BLaER1 treated with 17β-estradiol and CSF1 and Interleukin-3, amounts not matched to agents 10 nM and 100 nM (cell line): ENCODE data around the gene CATSPERD.
A peak's percentile ranks its signal among the peaks of the same experiment; 100 is the strongest.
"Not testable (repeated sequence)": the region's sequence is repeated elsewhere in the genome, so short reads cannot be mapped to it uniquely, and the experiment has no call there.

Experiments used
- H3K27ac ChIP-seq, 11 experiments: shearing (Covaris generic); formaldehyde crosslinking; 2 replicates each; pipeline ENCODE4 v1.8.1; 2022
- H3K27me3 ChIP-seq, 11 experiments: shearing (Covaris generic); formaldehyde crosslinking; 2 replicates each; pipeline ENCODE4 v1.8.1; 2022
- H3K36me3 ChIP-seq, 11 experiments: shearing (Covaris generic); formaldehyde crosslinking; 2 replicates each; pipeline ENCODE4 v1.8.1; 2022
- H3K4me1 ChIP-seq, 10 experiments: shearing (Covaris generic); formaldehyde crosslinking; 2 replicates each; pipeline ENCODE4 v1.8.1; 2022
- H3K4me2 ChIP-seq, 11 experiments: shearing (Covaris generic); formaldehyde crosslinking; 2 replicates each; pipeline ENCODE4 v1.8.1; 2022
- H3K4me3 ChIP-seq, 10 experiments: shearing (Covaris generic); formaldehyde crosslinking; 2 replicates each; pipeline ENCODE4 v1.8.1; 2022
- H3K9ac ChIP-seq, 11 experiments: shearing (Covaris generic); formaldehyde crosslinking; 2 replicates each; pipeline ENCODE4 v1.8.1; 2022
- H3K9me3 ChIP-seq, 11 experiments: shearing (Covaris generic); formaldehyde crosslinking; replicated peaks in 1 of 11; 2 replicates each; pipeline ENCODE4 v1.8.1; 2022
- H4K20me1 ChIP-seq, 11 experiments: shearing (Covaris generic); formaldehyde crosslinking; 2 replicates each; pipeline ENCODE4 v1.8.1; 2022
- Cebpa-rat ChIP-seq, 11 experiments: shearing (Covaris generic); IDR thresholded peaks; 2 replicates each; pipeline ENCODE4 v1.8.1; 2022

The CATSPERD gene

DNA sequence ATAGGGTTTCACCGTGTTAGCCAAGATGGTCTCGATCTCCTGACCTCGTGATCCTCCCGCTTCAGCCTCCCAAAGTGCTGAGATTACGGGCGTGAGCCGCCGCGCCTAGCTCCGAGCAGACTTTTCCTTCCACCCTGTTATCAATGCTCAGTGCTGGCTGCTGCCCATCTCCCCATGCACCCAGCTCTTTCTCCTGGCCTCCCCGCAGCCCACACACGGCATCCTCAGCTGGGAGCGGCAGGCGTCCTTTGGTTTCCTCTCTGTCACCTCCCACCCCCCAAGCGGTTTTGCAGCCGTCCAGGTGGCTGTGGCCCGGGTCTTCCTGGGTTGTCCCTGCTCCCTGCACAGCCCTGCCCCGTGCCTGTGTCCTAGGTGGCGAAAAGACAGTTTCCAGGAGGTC is 52.0 kb downstream of the CATSPERD start:
- no peak overlapping the region for H3K27ac ChIP-seq
- peaks cover 0 to 52% (median 23%) of the 10 kb centered on the region in 10 experiments; a peak in 14 of 20 replicates for H3K4me1 ChIP-seq
- no peak overlapping the region for H3K4me3 ChIP-seq
- no peaks in the 10 kb centered on the region for H3K36me3 ChIP-seq
- no peaks in the 10 kb centered on the region; a peak in 1 of 22 replicates for H4K20me1 ChIP-seq
- no peaks in the 10 kb centered on the region for H3K9me3 ChIP-seq
- H3K9ac ChIP-seq: no peak overlapping the region
- TF ChIP-seq Cebpa-rat (IDR thresholded peaks at IDR 0.05): no peak
- H3K27me3 ChIP-seq: no peaks in the 10 kb centered on the region
- peak overlapping the region in 6 of 11 experiments; percentile 12 to 33 (median 24); a peak in 4 of 22 replicates for H3K4me2 ChIP-seq

DNA sequence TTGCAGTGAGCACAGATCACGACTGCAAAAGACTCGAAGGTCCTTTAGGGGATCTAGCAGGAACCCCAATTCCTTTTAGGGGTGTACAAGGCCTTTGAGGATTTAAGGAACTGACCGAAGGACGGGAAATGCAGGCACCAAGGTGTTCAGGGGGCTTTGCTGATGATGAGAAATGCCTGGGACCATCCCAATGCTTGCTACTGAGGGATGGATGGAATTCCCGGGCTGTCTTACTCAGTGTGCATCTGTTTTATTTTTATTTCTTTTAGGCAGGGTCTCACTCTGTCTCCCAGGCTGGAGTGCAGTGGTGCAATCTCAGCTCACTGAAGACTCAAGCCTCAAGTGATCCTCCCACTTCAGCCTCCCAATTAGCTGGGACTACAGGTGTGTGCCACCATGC is 52.8 kb downstream of the CATSPERD start:
- H3K4me2 ChIP-seq: 0 out of 22 replicates have a peak overlapping the region, but pooled peaks of 2 of the 11 experiments have one; percentile 1 to 12
- TF ChIP-seq Cebpa-rat (IDR thresholded peaks at IDR 0.05): no peak
- H3K27me3 ChIP-seq: no peaks in the 10 kb centered on the region
- no peak overlapping the region for H3K4me3 ChIP-seq
- H3K9me3 ChIP-seq: no peaks in the 10 kb centered on the region
- no peaks in the 10 kb centered on the region; a peak in 1 of 22 replicates for H4K20me1 ChIP-seq
- no peaks in the 10 kb centered on the region for H3K36me3 ChIP-seq
- H3K9ac ChIP-seq: 0 out of 22 replicates have a peak overlapping the region, but pooled peaks of 1 of the 11 experiments have one; percentile 9
- peaks cover 0 to 44% (median 17%) of the 10 kb centered on the region in 10 experiments; a peak in 14 of 20 replicates for H3K4me1 ChIP-seq
- H3K27ac ChIP-seq: 0 out of 22 replicates have a peak overlapping the region, but pooled peaks of 1 of the 11 experiments have one; percentile 19

DNA sequence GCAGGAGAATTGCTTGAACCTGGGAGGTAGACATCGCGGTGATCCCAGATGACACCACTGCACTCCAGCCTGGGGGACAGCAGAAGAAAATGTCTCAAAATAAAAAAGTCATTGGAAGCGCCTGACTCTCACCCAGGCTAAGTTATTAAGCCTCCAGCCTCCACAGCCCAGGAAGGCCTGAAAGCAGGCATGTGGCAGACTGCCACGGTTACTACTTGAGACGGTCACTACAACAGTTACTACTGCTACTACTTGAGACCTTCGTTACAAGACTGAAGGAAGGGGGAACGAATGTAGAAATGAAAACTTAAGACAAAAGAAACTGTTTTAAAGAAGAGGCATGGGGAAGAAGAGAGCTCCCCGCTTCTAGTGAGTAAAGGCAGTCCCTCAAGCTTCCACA is 54.5 kb downstream of the CATSPERD start:
- TF ChIP-seq Cebpa-rat (IDR thresholded peaks at IDR 0.05): no peak
- Histone ChIP-seq H3K9me3 (no peaks in the 10 kb centered on the region), H3K27ac (no peak overlapping the region), H3K4me2 (no peak overlapping the region), H3K4me1 (peaks cover 0 to 28% (median 7%) of the 10 kb centered on the region in 10 experiments; a peak in 12 of 20 replicates), H3K9ac (no peak overlapping the region), H3K4me3 (no peak overlapping the region), H3K36me3 (no peaks in the 10 kb centered on the region), H3K27me3 (no peaks in the 10 kb centered on the region), H4K20me1 (no peaks in the 10 kb centered on the region; a peak in 1 of 22 replicates)

DNA sequence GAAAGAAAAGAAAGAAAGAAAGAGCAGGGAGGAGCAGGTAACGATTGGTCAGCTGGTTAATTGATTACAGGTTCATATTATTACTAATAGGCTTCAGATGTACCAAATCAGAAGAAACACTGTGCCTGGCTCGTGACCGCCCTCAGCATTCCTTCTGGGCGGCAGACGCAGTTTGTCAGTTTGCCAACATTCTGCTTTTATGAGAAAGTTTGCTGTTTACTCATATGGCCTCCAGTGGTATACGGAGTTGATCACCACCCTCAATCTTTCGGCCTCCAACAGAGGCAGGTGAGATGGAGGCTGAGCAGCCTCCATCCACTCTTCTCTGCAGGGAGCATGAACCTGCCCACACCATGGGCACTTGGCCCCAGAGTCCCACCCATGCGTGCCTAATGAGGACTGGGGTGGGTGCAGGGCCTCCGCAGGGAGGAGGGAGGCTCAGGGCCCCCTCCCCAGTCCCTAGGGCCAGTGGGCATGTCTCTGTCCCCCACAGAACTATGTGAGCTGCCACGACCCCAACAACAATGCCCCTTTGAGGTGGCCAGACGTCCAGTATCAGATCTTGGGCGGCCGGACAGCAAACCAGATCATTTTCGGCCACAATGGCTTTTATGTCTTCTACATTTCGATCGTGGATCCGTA is 55.4 kb downstream of the CATSPERD start:
- Histone ChIP-seq H4K20me1 (no peaks in the 10 kb centered on the region; a peak in 1 of 22 replicates), H3K9me3 (no peaks in the 10 kb centered on the region), H3K4me1 (peaks cover 0 to 23% (median 7%) of the 10 kb centered on the region in 10 experiments; a peak in 12 of 20 replicates), H3K4me3 (no peak overlapping the region), H3K27me3 (no peaks in the 10 kb centered on the region), H3K9ac (0 out of 22 replicates have a peak overlapping the region, but pooled peaks of 1 of the 11 experiments have one; percentile 6), H3K4me2 (no peak overlapping the region), H3K27ac (no peak overlapping the region), H3K36me3 (no peaks in the 10 kb centered on the region)
- TF ChIP-seq Cebpa-rat (IDR thresholded peaks at IDR 0.05): no peak

DNA sequence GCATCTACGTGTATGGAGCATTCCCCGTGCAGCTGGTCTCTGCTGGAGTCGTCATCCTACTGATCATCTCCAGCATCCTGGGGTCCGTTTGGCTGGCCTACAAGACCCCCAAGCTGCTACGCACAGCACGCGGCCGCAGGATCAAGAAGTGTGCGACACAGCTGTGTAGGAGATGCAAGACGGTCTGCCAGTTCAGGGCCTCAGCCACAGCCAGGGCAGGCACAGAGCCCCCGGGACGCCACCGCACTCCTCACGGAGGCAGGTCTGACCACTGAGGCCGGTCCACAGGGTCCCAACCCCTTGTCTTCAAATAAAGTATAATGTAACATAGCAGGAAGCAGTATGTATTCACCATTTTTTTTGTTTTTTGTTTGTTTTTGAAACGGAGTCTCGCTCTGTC is 58.0 kb downstream of the CATSPERD start:
- Histone ChIP-seq H3K4me3 (no peak overlapping the region), H4K20me1 (peaks cover 0 to 19% (median 0%) of the 10 kb centered on the region in 11 experiments; a peak in 4 of 22 replicates), H3K27me3 (no peaks in the 10 kb centered on the region), H3K9me3 (no peaks in the 10 kb centered on the region), H3K4me1 (peaks cover 0 to 8% (median 0%) of the 10 kb centered on the region in 10 experiments; a peak in 5 of 20 replicates), H3K4me2 (no peak overlapping the region), H3K27ac (no peak overlapping the region), H3K36me3 (peaks cover 0 to 15% (median 11%) of the 10 kb centered on the region in 11 experiments; a peak in 14 of 22 replicates), H3K9ac (no peak overlapping the region)
- TF ChIP-seq Cebpa-rat (IDR thresholded peaks at IDR 0.05): no peak

DNA sequence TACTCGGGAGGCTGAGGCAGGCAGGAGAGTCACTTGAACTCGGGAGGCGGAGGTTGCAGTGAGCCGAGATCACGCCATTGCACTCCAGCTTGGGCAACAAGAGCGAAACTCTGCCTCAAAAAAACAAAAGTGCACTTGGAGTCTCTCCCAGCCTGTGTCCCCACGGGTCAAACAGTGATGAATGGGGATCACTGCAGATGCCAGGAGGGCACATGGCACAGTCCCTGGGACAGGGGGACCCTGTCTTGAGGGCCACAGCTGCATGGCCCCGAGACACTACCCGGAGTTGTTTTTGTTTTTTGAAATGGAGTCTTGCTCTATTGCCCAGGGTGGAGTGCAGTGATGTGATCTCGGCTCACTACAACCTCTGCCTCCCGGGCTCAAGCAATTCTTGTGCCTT is 60.5 kb downstream of the CATSPERD start:
- not testable (repeated sequence) for H3K4me3 ChIP-seq, H3K9me3 ChIP-seq, H3K9ac ChIP-seq, H3K27me3 ChIP-seq, H3K4me1 ChIP-seq, H3K27ac ChIP-seq, H3K4me2 ChIP-seq
- peaks cover 21 to 40% (median 36%) of the 10 kb centered on the region in 11 experiments for H3K36me3 ChIP-seq
- H4K20me1 ChIP-seq: peaks cover 0 to 44% (median 23%) of the 10 kb centered on the region in 11 experiments; a peak in 16 of 22 replicates

DNA sequence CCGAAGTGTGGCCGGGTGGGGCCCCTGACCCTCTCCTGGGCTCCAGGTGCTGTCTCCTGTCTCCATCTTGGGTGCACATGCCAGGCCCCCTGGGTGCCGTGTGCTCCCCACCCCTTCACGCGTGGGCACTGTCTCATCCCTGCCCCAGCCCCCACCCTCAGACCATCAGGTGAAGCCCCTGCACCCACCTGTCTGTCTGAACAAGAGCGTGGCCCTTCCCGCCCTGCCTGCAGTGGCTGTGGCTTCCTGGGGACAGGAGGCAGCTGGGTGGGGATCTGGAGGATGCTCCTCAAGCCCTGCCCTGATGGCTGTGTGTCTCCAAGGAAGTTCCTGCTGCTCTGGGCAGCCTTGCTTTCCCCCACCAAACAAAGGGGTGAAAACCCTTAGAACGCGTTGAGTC is 61.9 kb downstream of the CATSPERD start:
- Histone ChIP-seq H3K4me3 (no peak overlapping the region), H3K9me3 (no peaks in the 10 kb centered on the region), H3K4me2 (no peak overlapping the region), H3K27me3 (no peaks in the 10 kb centered on the region), H3K9ac (no peak overlapping the region), H3K4me1 (no peaks in the 10 kb centered on the region), H3K27ac (no peak overlapping the region), H4K20me1 (peaks cover 0 to 58% (median 37%) of the 10 kb centered on the region in 11 experiments; a peak in 17 of 22 replicates), H3K36me3 (peaks cover 35 to 54% (median 50%) of the 10 kb centered on the region in 11 experiments)
- no peak for TF ChIP-seq Cebpa-rat (IDR thresholded peaks at IDR 0.05)

DNA sequence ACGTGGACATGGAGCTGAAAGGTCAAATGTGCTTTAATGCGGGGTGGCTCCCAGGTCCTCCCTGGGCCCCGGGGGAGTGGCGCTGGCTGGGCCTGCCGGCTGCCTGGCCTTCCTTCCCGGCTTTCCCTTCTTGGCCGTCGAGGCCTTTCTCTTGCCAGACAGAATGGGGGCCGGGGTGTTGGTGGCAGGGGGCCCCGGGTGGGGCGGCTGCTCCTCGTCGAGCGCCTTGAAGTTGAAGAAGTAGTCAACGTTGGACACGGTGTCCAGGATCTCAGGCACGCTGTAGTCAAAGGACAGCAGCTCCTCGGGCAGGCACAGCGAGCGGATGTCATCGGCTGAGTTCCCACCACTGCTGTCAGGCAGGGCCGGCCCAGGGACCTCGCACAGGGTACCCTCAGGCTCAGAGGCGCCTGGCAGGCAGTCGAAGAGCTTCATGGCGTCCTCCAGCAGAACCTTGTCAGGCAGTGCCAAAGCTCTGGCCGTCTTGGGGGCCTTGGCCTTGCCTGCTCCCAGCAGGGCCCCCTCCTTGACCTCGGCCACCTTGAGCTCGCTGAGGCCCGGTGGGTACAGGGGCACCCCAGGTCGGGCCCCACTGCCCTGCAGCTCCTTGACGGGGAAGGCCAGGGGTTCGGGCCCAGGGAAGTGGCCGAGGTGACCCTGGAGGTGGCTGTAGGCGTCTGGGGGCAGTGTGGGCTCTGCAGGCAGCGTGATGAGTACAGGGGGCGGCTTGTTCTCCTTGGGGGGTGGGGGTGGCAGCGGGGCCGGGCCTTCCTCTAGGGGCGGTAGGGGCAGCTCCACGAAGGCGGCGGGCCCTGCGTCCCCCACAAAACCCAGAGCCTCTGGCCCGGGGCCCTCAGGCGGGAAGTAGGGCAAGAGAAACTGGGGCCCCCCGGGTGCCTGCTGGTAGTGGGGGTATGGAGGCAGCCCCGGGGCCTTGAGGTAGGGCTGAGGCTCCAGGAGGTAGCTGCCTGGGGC is 62.8 kb downstream of the CATSPERD start:
- Histone ChIP-seq H3K27ac (no peak overlapping the region), H4K20me1 (peaks cover 0 to 67% (median 46%) of the 10 kb centered on the region in 11 experiments; a peak in 18 of 22 replicates), H3K4me2 (no peak overlapping the region), H3K4me1 (no peaks in the 10 kb centered on the region), H3K27me3 (no peaks in the 10 kb centered on the region), H3K9ac (no peak overlapping the region), H3K9me3 (no peaks in the 10 kb centered on the region), H3K4me3 (no peak overlapping the region), H3K36me3 (peaks cover 44 to 63% (median 59%) of the 10 kb centered on the region in 11 experiments)
- no peak for TF ChIP-seq Cebpa-rat (IDR thresholded peaks at IDR 0.05)
